ENCODE data around the gene BSCL2.
A peak's percentile ranks its signal among the peaks of the same experiment; 100 is the strongest.
"Not testable (repeated sequence)": the region's sequence is repeated elsewhere in the genome, so short reads cannot be mapped to it uniquely, and the experiment has no call there.

Gene BSCL2

GRCh38 chr11:62687508-62688396 is 19.5 kb downstream of the BSCL2 start:
- DNase-seq (ENCODE audit: low spot score), result no peak

- DNase-seq (ENCODE audit: low spot score), result no peak
Observed at GRCh38 chr11:62682518-62682917, 24.7 kb downstream of the BSCL2 start.

GRCh38 chr11:62680825-62681240 is 26.4 kb downstream of the BSCL2 start:
- peak; percentile 38 for DNase-seq (ENCODE audit: low spot score)

- DNase-seq (ENCODE audit: low spot score), result peak; percentile 80
Observed at GRCh38 chr11:62678770-62679696, 28.2 kb downstream of the BSCL2 start, which contains the start of gene UBXN1. Gene UBXN1 (minus strand): TSS chr11:62679073. CDS start chr11:62678923, 150 bp downstream.

- no peak for DNase-seq (ENCODE audit: low spot score)
Observed at GRCh38 chr11:62678433-62678769, 28.8 kb downstream of the BSCL2 start.

GRCh38 chr11:62677714-62678113 is 29.5 kb downstream of the BSCL2 start:
- DNase-seq (ENCODE audit: low spot score), result no peak

- no peak for DNase-seq (ENCODE audit: low spot score)
Observed at GRCh38 chr11:62677156-62677555, 30.1 kb downstream of the BSCL2 start.

GRCh38 chr11:62676698-62677097 is 30.5 kb downstream of the BSCL2 start:
- no peak for DNase-seq (ENCODE audit: low spot score)

- not testable (repeated sequence) for DNase-seq (ENCODE audit: low spot score)
Observed at GRCh38 chr11:62675415-62675814, 31.8 kb downstream of the BSCL2 start.

GRCh38 chr11:62673196-62673525 is 34.1 kb downstream of the BSCL2 start:
- DNase-seq (ENCODE audit: low spot score), result no peak

- peak; percentile 87 for DNase-seq (ENCODE audit: low spot score)
Observed at GRCh38 chr11:62671608-62672389, 35.4 kb downstream of the BSCL2 start, which contains the start of the genes LBHD1 and UQCC3. Gene LBHD1 (minus strand): TSS chr11:62672267. CDS start chr11:62670031, 2,236 bp downstream. Gene UQCC3 (plus strand): TSS chr11:62671673. CDS start chr11:62671746, 73 bp downstream.

GRCh38 chr11:62671236-62671607 is 36.0 kb downstream of the BSCL2 start:
- no peak for DNase-seq (ENCODE audit: low spot score)

GRCh38 chr11:62669420-62670161 is 37.6 kb downstream of the BSCL2 start:
- no peak for DNase-seq (ENCODE audit: low spot score)

GRCh38 chr11:62667460-62667859 is 39.8 kb downstream of the BSCL2 start:
- no peak for DNase-seq (ENCODE audit: low spot score)

GRCh38 chr11:62666259-62666926 is 40.8 kb downstream of the BSCL2 start:
- no peak for DNase-seq (ENCODE audit: low spot score)

GRCh38 chr11:62665599-62666258 is 41.5 kb downstream of the BSCL2 start:
- peak; percentile 25 for DNase-seq (ENCODE audit: low spot score)

- peak; percentile 92 for DNase-seq (ENCODE audit: low spot score)
Observed at GRCh38 chr11:62665075-62665598, 42.1 kb downstream of the BSCL2 start, which contains the start of the genes C11orf98 and CSKMT. Gene C11orf98 (minus strand): TSS chr11:62665210. CDS start chr11:62665169, 41 bp downstream. Gene CSKMT (plus strand): TSS chr11:62665312. CDS start chr11:62665880, 568 bp downstream.

GRCh38 chr11:62664405-62665074 is 42.7 kb downstream of the BSCL2 start:
- DNase-seq (ENCODE audit: low spot score), result no peak
